NAMALWA (cell line): ENCODE data around the gene MTUS2.
A peak's percentile ranks its signal among the peaks of the same experiment; 100 is the strongest.

Experiments
- DNase-seq: peaks from one replicate; pipeline ENCODE4 v3.0.0-alpha.2; 2015; ENCODE audit warnings: low spot score

MTUS2 gene

DNA sequence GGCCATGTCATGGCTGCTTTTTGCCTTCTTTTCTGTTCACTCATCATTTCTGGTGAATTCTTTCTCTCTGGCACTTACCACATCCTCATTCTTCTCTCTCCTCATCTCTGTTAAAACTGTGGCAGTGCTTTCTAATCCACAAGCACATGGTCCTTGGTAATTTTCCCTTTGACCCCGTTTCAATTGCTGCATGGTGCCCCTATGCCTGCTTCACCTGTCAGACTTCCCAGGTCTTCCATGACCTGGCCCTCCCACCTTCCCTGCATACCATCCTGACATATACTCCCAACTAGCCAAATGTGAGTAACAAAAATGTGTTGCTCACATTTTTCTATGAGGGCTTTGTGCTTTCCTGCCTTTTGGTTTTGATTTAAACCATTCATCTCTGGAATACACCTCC is 286.5 kb downstream of the MTUS2 start:
- DNase-seq: no peak

DNA sequence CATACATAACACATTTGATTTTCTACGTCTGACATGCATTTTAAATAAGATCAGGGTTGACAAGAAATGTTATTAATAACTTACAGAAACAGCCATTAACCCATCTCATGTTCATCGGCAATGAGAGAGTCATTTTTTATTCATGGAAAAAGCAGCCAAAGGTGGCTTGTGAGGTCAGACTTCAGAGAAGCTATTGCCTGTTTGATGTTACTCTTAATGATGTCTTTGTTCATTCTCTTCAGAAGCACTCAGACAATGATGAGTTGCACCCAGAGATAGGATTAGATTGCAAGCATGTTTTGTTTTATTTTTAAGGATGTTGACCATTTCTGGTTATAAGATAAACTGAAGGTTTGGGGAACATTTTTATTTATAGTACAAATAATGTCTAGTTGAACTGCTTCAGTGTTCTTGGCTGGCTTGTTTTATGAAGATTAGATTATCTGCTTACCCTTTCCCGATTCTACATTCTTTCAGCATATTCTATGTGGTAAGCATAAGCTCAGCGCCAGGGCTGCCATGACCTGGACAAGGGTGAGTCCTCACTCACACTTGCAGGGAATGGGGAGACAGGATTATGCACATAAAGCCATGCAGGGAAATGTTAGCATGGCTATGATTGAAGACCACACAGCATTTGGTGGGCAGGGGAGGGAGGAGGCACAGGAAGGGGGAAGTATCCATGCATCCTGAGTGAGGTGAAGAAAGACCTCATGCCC is 288.1 kb downstream of the MTUS2 start:
- DNase-seq: no peak

DNA sequence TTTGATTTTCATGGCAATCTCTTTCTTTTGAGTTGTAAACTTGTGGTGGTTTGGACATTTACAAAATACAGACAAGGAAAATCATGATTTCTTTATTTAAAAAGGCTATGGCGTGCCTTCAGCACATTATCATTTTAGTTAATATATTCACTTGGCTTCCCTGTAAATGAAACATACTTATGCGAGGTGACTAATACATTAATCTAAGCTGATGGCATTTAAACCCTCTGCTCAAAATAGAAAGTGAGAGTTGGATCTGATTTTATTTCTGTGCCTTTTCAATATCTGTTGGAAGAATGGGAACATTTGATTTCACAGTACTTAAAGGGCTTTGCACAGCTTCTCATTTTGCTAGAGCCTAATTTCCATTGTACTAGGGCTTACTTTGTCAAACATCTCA is 289.8 kb downstream of the MTUS2 start:
- DNase-seq: no peak

DNA sequence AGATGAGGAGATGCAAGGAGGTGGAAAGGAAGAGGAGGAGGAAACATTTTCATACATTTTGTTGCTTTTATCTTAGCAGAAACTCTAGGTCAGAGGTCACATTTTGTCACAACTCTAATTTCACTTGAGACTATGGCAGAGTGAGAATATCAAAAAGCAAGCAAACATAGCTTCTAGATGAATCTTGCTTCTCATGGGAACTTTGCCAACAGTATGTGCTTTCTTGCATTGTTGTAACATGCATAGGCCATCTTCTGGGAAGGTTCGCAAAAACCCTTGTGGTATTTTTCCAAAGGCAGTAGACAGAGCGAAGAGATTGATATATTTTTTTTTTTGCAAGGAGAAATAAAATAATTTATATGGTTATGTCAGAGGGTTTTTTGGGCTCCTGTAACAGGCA is 291.3 kb downstream of the MTUS2 start:
- no peak for DNase-seq

DNA sequence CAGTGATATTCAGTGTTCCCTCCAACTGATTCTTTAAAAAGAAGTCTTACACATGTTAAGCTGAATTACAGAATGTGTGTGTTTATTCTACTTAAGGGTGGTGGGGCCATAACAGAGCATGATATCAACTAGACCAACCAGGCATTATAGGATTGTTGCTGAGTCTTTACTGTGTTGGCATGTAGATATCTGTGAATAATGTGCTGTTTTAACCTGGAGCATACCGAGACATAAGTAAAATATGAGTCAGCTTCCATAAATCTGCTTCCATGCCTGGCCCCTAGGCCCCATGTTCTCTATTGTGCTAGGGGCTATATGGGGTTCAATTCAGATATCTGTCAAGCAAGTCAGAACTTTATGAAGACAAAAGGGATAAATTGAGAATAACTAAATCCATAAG is 295.7 kb downstream of the MTUS2 start:
- DNase-seq: no peak

DNA sequence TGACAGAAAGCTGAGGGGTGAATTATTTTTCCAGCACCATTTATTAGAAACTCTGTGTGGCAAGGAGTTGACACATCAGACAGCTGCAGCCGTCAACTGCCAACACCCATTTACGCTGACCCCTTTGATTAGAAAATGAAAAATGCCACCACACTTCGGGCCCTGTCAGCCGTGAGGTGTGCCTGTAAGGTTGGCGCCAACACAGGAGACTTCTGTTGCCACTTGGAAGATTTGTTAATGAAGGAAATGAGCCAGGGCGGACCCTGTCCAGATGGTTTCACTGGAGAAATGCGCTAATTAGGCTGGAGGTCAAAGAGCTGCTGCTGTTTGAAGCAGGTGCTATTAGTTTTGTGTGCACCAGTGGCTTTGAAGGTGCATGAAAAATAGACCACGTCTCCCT is 297.5 kb downstream of the MTUS2 start:
- no peak for DNase-seq

DNA sequence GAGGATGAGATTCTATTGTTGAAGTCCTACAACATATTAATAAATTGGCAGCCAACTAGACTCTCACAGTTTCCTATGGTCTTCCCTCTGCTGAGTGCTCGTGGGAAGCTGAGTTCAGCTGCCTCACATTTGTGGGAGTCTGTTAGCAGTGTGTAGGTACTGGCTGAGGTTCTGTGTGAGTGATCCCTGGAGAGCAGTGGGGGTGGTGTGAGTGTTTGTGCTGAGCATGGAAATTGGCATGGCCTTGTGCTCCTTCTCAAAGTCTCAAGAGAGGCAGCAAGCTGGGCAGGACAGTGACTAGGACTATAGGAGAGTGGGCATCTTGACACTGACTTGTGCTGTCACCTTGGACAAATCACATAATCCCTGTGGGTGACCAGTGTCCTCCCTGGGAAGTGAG is 298.3 kb downstream of the MTUS2 start:
- no peak for DNase-seq

DNA sequence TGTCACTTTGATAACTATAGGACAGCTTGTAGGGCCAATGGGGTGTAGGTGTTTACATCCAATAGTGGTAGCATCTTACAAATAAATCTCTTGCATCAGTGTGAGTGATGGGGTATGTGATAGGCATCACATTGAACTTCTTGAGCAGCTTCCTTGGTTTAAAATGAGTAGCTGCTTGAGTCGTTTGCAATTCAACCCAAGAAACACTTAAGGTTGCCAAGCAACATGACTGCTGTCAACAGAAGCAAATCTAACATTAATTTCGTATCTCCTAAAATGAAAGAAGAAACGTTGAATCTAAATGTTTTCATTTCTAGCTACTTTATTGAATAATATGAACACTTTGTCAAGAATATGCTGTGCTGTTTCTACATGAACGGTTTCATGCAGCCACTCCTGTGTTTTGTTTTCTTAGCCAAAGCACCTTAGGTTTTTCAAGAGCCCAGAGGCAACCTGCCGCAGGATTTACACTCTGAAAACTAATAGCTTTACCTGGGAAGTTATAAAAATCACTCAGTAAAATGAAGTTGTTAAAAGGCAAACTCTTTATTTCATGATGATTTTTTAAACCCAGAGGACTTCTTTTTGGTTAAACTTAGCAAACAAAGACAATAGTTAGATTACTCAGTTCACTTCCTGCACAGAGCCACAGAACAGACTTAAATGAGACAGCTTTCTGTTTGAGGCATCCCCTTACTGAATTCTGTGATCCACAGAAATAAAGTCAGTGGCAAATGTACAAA is 305.2 kb downstream of the MTUS2 start:
- peak; percentile 3 for DNase-seq

DNA sequence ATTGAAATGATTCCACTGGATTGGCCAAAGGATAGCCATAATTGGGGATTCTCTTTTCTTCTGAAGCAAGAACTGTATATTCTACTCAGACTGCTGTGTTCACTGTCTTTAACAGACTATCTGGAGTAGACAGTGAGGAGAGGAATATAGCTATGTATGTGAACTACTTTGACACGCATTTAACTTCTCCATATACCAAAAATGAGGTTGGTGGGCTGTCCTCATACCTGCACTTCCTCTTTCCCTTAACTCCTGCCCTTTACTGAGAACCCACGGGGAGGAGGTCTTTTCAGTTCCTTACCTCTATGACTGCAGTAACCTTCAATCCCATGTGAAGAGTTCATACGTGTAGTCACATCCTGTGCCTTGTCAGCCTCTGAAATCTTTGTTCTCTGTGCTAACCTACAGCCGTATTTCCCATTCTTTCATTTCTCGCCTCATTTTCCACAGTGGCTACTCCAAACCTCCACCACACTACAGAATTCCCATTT is 305.8 kb downstream of the MTUS2 start:
- DNase-seq: no peak

DNA sequence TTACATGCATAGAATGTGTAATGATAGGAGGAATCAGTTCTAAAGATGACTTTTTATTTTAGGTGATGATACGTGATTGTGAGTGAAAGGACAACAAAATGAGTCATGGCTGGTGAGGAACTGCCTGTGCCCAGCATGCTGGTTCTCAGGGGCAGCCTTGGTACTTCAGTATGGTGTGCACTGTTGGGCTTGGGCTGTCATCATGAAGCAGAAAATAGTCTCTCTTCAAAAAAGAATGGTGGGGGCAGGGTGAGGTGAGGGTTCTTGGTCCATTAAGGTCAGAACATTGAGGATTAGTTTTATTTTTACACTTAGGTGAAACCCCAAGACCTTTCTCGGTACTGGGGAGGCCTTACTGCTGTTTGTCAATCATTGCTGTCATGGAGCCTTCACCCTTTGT is 309.5 kb downstream of the MTUS2 start:
- no peak for DNase-seq

DNA sequence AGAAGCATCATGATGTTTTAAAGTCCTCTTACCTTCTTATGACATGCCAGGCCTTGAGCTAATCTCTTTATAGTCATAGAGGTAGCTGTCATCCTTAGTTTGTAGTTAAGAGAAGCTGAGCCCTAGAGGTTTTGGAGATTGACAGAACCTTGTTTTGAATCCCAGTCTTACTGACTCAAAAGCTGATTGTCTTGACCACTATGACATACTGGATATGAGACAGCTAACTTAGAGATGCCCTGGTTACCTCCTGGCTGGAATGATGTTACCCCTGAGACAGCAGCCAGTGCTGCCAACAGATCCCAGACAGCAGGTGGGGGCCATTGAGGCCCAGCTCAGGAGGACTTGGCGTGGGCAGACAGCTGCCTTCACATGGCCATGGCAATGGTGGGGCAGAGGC is 311.0 kb downstream of the MTUS2 start:
- no peak for DNase-seq

DNA sequence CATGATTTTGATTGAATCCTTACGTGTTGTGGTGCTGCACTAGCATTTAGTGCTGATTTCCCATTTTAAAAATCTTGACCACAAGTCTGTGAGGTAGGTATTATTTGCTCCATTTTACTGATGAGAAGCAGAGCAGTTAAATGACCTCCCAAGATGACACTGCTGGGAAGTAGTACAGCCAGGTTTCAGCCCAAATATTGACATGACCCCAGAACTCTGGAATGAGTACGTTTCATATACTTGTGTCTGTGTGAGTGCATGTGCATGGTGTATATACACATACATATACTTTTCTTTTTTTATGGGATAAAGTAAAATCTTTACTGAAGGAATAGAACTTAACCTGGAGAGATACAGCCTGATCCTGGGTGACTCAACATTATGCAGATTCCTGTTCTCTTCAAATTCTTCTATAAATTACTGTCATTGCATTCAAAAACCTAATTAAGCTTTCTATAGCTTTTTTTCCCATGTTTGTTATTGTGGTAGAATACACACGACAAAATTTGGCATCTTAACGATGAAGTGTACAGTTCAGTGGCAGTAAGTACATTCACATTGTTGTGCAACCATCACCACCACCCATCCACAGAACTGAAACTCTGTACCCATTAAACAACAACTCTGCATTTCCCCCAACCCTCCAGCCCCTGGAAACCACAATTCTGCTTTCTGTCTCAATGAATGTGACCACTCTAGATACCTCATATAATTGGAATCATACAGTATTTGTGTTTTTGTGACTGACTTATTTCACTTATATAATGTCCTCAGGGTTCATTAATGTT is 311.9 kb downstream of the MTUS2 start:
- DNase-seq: no peak

DNA sequence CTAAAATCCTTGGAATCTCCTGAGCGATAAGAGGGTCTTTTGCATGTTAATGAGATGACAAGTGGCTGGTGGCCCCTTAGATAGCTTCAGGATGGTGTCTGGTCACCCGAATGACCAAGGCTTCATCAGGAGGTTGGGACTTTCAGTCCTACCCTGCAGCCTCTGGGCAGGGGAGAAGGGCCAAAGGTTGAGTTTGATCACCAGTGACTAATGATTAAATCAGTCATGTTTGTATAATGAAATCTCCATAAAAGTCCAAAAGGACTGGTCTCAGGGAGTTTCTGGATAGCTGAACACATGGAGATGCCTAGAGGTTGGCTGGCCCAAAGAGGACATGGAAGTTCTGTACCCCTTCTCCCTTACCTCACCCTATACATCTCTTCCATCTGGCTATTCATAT is 316.2 kb downstream of the MTUS2 start:
- DNase-seq: no peak

DNA sequence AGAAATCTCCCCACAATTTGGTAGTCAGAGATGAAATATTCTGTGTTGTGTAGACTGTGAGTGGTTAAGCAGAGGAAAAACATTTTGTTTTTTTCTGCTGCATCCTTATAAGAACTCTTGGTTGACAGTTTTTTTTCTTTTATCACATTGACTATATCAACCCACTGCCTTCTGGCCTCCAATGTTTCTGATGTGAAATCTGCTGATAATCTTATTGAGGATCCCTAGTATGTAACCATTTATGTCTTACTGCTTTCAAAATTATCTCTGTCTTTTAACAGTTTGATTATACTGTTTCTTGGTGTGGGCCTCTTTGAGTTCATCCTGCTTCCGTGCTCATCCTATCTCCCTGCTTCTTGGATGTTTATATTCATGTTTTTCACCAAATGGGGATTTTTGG is 316.9 kb downstream of the MTUS2 start:
- no peak for DNase-seq

DNA sequence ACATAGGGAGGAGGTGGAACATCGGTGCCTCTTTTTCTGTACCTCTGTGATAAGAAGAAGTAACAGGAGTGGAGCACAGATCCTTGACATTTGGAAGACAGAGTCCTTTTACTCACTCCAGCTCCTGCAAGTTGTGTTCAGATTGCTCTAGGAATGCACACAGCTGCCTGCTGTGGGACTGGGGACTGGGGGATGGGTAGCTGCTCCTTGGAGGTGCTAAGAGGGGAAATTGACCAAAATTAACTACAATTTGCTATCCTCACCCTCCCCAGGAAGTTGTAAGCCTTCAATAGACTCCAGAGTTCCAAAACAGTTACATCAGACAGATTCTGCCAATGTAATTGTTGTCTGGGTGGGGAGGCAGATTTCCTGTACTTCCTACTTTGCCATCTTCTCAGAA is 317.9 kb downstream of the MTUS2 start:
- DNase-seq: no peak

DNA sequence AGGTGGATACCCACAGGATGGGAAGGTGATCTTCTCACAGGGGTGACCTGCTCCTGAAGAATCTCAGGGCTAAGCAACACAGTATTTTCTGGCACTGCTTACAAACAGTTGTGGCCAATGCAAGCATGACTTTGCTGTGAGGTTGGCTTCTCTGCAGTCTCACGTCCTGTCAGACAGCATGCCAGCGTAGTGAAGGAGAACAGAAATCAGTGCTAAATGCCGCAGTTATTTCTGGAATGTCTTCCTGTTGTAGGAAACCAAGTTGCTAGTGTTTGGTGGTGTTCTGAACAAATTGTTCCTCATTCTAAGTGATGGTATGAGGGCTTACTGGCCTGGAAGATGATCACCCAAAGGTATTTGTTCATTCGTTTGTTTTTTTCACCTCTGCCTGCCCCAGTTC is 320.1 kb downstream of the MTUS2 start:
- no peak for DNase-seq

DNA sequence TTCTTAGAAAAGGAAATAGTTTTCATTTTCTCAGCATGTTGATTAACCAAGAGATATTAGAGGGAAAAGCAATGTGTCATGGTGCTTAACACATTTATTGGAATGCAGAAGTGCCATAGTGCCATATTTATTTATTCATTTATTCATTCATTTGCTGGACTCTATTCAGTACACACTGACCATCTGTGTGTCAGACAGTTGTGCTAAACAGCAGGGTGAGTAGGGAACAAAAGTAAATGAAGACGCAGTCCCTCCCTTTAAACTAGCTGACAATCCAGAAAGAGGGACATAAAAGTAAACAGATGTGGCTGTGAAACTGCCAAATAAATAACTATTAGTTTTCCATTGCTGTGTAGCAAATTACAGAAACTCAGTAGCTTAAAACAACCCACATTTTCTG is 323.7 kb downstream of the MTUS2 start:
- no peak for DNase-seq

DNA sequence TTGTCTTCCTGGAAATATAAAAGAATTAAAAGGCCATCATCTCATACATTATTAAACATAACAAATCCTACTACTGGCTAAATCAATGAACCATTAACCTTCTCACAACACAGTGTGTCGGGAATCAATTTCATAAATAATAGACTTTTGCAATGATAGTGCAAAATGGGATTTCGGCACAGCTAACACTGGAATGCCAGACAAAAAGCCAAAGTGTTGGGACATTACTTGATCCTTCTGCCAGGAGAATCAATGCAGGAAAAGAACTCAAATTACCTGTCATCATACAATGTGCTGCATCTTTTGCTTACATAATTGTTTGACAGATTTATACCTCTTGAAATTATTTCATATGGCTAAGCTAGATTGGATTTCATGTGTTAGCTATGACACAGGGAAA is 334.3 kb downstream of the MTUS2 start:
- no peak for DNase-seq

DNA sequence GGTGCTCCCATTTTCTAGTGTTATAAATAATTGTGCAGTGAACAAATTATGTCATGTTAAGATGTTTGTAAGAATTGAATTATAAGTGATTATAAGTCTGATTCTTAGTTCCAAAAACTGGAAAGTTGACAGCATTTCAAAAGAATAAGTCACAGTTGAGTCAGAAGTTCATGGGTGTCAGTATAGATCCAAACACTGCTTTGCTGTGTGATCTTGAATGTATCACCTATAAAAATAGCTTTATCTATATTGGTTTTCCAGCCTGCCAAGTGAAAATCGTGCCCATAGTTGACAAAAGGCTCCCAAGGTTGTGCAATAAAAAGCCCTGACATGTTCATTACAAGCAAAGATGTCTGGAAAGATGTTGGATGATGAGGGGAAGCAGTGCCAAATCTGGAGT is 336.0 kb downstream of the MTUS2 start:
- no peak for DNase-seq

DNA sequence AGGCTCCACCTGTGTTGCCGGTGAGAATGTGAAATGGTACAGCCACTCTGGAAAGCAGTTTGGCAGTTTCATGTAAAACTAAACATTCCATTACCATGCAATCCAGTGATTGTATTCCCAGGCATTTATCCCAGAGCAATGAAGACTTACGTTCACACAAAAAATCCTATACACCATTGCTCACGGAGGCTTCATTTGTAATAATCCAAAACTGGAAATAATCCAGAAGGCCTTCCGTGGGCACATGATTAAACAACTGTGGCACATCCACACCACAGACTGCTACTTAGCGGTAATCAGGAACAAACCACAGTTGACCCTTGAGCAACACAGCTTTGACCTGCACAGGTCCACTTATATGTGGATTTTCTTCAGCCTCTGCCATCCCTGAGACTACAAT is 339.7 kb downstream of the MTUS2 start:
- no peak for DNase-seq

DNA sequence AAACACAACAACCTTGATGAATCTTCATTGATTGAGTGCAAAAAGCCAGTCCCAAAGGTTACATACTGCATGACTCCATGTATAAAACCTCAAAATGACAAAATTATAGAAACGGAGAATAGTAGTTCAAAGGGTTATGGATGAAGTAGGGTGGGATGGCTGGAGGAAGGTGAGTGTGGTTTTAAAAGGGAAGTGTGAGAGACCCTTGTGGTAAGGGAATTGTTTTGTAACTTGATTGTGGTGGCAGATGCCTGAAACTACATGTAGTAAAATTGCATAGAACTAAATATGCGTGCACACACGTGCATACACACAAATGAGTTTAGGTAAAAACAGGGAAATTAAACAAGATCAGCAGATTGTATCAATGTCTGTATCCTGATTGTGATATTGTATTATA is 340.7 kb downstream of the MTUS2 start:
- DNase-seq: no peak

DNA sequence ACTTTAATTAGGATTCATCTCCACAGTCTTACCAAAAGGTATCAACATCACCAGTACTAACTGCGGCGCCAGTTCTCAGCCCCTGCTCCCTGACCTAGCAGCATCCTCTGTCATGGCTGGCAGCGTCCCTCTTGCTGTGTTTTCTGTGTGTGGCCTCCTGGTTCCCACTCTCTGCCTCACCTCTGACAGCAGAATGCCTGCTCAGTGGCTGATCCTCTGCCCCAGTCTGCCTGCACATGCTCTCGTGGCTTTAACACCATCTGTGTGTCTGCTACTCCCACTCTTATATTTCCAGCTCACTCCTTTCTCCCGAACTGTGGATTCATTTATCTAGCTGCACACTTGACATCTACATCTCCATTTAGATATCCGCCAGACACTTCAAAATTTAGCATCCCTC is 341.5 kb downstream of the MTUS2 start:
- DNase-seq: no peak

DNA sequence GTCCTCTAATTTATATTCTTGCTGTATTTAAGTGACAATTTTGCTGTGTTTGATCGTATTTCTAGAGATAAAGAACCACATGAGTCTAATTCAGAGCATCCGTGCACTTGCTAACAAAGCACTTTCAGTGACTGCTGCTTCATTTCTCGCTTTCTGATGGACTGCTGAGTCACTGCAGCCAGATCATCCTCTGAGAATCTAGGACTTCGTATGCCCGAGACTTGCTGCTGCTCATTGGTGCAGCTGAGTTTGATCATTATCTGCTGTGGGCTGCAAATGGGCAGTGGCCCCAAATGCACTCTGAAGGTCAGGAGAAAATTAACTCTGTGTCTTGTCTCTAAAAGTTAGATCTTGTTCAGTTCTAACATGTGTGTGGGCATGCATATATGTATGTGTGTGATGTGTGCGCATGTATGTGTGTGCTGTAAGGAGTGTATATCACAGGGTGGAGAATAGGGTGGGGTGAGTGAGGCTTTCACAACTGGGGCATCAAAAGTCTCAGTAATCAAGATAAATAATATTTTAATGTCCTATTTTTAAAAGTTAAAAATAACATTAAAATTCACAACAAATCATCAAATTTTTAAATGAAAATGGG is 342.6 kb downstream of the MTUS2 start:
- no peak for DNase-seq
